Stimulated activated CD4-positive, alpha-beta T cell treated with anti-CD3 and anti-CD28 coated beads, Interleukin-1b, Interleukin-23, amount 100 ng/mL, for 4 hours (primary cell): ENCODE results near the gene NAT16.
"Not testable (repeated sequence)": the region's sequence is repeated elsewhere in the genome, so short reads cannot be mapped to it uniquely, and the experiment has no call there.

Source experiments
- DNase-seq, 2 donors: peaks; one replicate each; pipeline ENCODE4 v3.0.0-alpha.2; 2020; ENCODE audit warnings: low read depth in 2 of 2

The NAT16 gene

DNA sequence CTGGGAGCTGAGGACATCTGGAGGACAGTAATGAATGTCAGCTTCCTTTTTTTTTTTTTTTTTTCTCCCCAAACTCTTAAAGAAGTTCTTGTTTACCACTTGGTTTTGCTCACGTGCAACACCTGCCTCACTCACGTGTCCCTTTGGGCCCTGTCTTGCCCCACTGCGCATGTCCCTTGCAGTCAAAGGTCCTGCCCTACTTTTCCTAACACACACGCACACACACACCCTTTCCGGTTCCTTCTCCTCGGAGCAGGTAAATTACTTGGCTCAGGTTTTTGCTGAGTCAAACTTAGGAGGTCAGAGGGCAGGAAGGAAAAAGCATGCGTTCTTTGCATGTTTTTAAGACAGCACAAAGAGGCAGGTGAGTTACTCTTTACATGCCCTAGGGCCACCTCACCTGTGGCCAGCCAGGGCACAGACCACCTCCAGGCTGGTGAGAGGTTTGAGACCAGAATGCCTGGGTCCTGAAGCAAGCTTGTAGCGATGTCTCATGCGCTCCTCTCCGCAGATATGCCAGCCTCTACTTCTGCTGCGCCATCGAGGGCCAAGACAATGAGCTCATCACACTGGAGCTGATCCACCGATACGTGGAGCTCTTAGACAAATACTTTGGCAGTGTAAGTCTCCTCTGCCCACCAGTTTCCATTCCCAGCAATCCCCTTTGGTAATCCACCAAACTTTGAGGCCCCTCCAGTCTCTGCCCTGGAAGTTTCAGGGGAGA is 23.1 kb downstream of the NAT16 start:
- no peak for DNase-seq

DNA sequence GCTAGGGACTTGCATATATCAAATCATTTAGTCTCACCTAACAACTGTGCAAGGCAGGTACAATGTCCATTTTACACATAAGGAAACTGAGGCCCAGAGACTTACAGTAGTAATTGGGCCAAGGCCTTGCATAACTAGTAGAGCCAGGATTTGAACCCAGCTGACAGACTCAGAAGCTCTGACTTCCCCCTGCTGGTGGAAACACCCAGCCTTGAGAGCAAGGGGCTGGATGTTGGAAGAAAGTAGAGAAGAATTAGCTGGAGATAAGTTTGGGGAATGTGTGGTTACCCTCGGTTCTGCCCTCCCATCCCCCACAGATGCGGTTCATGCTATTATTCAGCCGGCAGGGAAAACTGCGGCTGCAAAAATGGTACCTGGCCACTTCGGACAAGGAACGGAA is 23.8 kb downstream of the NAT16 start:
- no peak for DNase-seq

DNA sequence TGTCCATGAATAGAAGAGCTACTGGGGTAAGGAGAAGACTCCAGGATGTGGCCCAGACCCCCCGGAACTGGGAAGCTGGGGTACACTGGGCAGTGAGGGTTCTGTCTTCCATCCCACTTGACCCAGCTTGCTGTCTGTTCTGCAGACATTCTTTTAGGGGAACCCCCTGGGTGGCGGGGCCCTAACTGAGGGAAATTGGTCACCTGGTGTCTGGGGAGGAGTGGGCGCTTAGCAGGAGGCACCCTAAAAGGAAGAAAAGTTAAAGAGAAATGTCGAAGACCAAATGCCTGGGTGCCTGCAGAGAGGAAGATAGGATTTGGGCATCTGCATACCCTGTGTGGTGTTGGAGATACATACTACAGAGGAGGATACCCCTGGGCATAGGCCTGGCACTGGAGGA is 24.8 kb downstream of the NAT16 start:
- no peak for DNase-seq

DNA sequence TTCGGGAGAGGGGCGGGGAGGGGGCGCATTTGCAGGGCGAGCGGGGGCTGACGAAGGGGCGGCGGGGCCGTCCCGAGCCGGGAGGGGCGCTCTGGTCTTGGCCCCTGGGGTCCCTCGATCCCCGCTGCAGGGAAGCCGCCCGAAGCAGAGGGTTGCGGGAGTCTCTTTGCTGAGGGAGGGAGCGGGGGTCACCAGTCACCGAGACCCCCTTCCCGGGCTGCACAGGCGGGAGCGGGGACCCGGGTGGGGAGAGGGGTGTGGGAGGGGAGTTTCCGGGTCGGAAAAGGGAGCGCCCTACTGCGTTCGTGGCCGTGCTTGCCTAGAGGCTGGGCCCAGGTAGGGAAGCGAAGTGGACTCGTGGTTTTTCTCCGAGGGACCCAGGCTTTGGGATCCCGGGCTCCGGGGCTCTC is 25.4 kb downstream of the NAT16 start:
- DNase-seq = no peak

DNA sequence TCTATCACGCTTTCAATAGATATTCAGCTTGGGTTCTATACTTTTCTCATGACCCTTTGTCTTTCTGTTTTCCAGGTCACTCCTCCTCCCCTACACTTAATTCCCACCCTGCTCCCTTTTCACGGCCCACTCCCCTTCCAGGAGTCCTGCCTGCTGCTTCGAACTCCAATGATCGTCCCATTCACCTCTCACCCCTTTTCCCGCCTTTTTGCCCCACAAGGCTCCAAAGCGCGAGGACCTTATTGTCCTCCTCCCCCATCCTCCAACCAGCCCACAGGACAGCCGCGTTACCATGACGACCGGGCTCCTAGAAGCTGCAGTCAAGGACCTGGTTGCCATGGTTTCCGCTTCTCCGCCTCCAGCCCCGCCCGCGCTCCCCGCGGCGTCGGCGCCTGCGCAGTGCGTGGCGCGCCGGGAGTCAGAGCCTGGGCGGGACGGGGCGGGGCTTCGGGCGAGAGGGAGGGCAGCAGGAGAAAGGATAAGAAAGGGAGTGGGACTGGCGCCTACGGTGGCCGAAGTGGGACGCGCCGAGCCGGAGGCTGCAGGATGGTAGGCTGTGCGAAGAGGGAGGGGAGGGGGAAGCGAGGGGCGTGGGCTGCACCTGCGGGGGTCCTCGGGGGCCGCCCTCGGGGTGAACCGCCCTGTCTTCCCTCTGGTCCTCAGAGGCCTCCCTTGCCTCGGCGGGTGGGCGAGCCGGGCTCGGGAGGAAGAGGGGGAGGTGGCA is 26.0 kb downstream of the NAT16 start, which contains the start of gene AP1S1:
AP1S1 (plus strand) TSS at position 508 of the 724 bp plus-strand sequence; CDS start at position 547, 39 bp downstream.
- DNase-seq = peak; percentile 94

DNA sequence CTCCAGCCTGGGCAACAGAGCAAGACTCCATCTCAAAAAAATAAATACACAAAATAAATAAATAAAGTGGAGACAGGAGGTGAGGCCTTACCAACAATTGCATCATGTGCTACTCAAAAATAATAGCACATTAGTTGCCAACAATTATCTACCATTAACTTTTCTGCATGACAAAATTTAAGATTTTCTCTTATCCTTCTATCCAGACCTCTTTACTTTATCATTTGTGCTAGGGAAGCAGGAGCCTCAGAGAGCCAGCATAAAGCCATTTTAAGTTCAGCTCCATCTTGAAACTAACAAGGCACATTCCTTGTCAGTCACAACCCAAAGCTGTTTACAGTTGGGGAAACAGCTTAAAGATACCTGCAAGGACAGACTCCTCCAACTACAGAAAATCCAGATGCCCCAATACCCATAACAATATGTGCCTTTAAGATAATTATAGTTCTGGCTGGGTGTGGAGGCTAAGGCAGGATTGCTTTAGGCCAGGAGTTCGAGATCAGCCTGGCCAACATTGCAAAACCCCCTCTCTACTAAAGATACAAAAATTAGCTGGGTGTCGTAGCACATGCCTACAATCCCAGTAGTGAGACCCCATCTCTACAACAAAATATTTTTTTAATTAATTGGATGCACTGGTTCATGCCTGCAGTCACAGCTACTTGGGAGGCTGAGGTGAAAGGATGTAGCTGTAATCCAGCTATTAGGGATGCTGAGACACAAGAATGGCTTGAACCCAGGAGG is 28.0 kb downstream of the NAT16 start:
- DNase-seq = no peak

DNA sequence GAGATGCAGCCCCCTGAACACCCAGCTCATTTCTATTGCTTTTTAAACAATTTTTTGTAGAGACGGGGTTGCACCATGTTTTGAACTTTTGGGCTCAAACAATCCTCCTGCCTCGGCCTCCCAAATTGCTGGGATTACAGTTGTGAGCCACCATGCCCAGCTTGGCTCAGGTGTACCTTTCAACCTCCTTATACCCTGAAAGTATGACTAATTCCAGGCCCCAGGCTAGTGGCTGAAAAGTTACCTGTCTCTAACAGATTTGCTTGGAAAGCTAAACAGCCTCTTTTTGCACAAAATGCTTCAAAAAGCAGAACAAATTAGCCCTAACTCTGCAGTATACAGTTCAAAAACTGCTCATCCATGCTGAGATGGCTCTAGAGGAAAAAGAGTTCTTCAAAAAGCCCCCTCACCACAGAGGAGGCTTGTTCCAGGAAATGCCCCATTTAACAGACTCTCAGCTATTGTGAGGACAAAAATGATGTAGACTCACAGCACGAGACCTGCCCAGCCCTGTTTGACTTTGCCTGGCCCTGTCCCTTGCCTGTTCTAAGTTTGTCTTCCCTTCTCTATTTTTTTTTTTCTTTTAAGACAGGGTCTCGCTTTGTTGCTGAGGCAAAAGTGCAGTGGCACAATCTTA is 39.2 kb downstream of the NAT16 start:
- no peak for DNase-seq

DNA sequence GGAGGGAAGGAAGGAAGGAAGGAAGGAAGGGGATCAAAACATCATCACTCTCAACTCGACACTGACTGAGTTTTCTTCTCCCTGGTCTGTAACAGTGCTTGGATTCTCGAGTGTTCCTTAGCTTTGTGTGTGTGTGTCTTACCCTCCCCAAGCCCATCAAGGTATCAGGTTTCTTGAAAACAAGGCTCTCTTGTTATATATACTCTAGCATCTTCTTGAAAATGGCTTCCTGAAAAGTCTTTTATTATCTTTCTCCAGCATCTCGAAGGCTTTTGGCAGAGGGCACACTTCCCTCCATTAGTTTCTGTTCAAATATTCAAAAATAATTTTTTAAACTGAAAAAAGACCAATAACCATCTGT is 39.8 kb downstream of the NAT16 start:
- no peak for DNase-seq

DNA sequence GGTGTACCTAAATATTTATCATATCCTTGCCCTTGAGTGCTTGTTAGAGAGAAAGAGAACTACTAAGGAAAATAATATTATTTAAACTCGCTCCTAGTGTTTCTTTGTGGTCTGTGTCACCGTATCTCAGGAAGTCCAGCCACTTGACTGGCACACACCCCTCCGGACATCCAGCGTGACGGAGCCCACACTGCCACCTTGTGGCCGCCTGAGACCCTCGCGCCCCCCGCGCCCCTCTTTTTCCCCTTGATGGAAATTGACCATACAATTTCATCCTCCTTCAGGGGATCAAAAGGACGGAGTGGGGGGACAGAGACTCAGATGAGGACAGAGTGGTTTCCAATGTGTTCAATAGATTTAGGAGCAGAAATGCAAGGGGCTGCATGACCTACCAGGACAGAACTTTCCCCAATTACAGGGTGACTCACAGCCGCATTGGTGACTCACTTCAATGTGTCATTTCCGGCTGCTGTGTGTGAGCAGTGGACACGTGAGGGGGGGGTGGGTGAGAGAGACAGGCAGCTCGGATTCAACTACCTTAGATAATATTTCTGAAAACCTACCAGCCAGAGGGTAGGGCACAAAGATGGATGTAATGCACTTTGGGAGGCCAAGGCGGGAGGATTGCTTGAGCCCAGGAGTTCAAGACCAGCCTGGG is 41.8 kb downstream of the NAT16 start:
- DNase-seq = peak; percentile 73 to 80

DNA sequence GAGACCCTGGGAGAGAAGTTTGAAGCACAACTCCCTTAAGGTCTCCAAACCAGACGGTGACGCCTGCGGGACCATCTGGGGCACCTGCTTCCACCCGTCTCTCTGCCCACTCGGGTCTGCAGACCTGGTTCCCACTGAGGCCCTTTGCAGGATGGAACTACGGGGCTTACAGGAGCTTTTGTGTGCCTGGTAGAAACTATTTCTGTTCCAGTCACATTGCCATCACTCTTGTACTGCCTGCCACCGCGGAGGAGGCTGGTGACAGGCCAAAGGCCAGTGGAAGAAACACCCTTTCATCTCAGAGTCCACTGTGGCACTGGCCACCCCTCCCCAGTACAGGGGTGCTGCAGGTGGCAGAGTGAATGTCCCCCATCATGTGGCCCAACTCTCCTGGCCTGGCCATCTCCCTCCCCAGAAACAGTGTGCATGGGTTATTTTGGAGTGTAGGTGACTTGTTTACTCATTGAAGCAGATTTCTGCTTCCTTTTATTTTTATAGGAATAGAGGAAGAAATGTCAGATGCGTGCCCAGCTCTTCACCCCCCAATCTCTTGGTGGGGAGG is 42.4 kb downstream of the NAT16 start:
- no peak for DNase-seq

DNA sequence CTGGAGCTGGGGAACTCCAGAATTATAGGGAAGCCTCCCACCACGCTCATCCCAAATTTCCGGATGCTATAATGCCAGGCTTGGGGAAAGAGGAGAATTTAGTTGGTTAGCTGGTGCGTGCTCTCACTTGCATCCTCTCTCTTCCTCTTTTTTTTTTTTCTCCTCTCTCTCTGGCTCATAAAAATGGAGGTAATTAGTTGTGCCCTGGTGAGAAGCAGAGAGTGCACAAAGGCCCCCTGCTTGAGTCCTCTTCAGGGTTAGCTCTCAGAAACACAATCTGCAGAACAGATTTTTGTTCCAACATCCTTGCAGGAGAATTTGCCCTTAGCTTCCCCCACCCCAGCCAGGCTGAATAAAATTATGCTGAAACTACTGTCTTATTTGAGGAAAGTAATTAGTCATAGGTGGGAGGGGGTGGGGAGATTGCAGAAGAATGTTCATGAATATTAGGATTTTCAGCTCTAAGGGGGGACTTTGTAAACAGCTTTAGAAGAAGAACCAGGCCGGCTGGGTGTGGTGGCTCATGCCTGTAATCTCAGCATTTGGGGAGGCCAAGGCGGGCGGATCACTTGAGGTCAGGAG is 45.6 kb downstream of the NAT16 start:
- DNase-seq = no peak

DNA sequence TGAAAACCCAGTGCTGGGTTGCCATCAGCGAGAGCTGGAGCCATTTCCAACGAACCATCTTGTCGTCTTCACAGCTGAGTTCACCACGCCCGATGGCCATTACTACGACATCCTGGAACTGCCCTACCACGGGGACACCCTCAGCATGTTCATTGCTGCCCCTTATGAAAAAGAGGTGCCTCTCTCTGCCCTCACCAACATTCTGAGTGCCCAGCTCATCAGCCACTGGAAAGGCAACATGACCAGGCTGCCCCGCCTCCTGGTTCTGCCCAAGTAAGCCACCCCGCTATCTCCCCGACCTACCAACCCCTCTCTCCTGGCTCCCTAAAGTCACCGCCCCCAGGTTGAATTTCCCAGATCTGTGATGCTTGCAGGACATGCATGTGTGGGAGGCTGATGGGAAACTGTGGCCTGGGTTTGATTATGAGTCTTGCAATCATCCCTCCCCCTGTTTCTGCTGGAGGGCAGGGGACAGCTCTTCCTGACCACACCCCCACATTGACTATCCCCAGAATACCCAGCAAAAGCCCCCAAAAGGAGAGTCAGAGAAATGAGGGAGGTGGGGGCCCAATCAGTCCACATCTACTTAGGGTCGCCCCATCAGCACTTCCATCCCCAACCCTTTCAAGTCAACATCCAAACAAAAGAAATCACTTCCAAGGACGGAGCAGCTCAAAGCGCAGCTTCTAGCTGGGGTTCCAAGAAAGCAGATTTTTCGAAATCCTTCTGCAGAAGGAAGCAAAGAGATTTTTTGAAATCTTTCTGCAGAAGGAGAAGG is 46.3 kb downstream of the NAT16 start:
- DNase-seq = no peak

DNA sequence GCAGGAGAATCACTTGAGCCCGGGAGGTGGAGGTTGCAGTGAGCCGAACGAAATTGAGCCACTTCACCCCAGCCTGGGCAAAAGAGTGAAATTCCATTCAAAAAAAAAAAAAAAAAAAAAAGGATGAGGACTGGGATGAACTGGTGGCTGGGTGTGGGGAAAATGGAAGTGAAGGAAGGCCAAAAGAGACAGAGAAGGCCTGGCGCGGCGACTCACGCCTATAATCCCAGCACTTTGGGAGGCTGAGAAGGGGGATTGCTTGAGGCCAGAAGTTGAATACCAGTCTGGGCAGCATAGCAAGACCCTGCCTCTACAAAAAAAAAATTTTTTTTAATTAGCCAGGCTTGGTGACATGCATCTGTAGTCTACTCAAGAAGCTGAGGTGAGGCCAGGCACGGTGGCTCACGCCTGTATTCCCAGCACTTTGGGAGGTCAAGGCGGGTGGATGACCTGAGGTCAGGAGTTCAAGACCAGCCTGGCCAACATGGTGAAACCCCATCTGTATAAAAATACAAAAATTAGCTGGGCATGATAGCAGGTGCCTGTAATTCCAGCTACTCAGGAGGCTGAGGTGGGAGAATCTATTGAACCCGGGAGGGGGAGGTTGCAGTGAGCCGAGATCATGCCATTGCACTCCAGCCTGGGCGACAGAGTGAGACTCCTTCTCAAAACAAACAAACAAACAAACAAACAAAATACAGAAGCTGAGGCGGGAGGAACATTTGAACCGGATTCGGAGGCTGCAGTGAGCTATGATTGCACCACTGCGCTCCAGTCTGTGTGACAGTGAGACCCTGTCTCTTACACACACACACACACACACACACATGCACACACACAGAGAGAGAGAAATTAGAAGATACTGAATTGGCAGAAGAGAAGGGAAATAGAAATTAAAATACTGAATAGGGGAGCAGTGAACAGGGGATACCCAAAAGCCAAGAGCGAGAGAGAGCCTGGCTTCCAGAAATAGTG is 47.2 kb downstream of the NAT16 start:
- not testable (repeated sequence) for DNase-seq

DNA sequence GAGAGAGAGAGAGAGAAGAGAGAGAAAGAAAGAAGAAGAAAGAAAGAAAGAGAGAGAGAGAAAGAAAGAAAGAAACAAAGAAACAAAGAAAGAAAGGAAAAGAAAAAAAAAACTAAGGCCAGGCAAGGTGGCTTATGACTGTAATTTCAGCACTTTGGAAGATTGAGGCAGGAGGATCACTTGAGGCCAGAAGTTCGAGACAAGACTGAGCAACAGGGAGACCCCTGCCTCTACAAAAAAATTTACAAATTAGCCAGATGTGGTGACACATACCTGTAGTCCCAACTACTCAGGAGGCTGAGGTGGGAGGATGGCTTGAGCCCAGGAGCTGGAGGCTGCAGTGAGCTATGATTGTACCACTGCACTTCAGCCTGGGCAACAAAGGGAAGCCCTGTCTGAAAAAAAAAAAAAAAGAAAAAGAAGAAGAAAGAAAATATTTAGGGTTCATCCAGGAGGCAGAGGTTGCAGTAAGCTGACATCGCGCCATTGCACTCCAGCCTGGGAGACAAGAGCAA is 50.4 kb downstream of the NAT16 start:
- DNase-seq = no peak

DNA sequence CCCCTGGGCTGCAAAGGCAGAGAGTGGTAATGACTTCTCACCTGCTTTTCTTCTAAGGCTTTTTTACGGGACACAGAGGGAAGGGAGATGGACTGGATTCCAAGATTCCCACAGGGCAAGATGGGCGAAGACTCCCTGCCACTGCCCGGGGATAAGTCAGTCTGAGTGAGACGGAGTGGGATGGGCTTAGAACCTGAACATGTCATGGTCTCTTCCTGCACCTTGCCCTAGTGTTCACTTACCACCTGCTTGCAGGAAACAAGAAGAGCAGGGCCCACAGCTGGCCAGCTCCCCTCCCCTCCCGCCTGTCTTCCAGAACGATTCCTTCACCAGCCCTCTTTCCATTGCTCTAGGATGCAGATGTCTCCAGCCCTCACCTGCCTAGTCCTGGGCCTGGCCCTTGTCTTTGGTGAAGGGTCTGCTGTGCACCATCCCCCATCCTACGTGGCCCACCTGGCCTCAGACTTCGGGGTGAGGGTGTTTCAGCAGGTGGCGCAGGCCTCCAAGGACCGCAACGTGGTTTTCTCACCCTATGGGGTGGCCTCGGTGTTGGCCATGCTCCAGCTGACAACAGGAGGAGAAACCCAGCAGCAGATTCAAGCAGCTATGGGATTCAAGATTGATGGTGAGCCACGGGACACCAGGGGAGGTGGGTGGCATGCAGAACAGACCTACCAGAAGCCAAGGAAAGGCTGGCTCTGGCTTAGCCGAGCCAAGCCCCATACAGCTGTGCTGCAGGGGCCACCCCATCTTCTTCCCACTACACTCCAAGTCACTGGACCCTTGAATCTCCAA is 51.9 kb downstream of the NAT16 start:
- DNase-seq = no peak

DNA sequence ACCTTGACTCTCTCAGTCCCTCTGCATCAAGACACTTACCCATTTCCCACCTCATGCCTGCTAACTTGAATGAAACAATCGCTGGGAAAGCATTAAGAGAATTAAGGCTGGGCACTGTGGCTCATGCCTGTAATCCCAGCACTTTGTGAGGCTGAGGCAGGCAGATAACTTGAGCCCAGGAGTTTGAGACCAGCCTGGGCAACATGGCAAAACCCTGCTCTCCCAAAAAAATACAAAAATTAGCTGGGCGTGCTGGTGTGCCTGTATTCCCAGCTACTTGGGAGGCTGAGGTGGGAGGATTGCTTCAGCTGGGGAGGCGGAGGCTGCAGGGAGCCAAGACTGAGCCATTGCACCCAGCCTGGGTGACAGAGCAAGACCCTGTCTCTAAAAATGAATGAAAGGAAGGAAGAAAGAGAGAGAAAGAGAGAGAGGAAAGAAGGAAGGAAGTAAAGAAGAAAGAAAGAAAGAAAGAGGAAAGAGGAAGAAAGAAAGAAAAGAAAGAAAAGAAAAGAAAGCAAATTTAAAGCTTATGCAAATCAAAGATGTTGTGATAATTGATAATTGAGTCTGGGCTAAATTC is 52.5 kb downstream of the NAT16 start:
- DNase-seq = no peak

DNA sequence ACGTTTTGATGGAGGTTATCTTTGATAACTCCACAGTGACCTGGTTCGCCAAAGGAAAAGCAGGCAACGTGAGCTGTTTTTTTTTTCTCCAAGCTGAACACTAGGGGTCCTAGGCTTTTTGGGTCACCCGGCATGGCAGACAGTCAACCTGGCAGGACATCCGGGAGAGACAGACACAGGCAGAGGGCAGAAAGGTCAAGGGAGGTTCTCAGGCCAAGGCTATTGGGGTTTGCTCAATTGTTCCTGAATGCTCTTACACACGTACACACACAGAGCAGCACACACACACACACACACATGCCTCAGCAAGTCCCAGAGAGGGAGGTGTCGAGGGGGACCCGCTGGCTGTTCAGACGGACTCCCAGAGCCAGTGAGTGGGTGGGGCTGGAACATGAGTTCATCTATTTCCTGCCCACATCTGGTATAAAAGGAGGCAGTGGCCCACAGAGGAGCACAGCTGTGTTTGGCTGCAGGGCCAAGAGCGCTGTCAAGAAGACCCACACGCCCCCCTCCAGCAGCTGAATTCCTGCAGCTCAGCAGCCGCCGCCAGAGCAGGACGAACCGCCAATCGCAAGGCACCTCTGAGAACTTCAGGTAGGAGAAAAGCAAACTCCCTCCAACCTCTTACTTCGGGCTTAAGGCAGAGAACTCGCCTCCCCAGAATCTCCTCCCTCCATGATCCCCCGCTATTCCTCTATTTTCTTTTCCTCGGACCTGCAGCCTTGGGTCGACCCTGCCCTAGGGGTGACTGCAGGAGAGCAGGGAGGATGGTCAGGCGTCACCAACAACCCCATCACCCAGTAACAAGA is 53.2 kb downstream of the NAT16 start, which contains the start of gene SERPINE1:
SERPINE1 (plus strand) TSS at position 454 of the 809 bp plus-strand sequence. CDS start 1,290 bp downstream, outside the sequence.
- DNase-seq = no peak
